GM19438 (cell line): ENCODE data around the gene CUL1.

ENCODE experiments used
- ATAC-seq: cut with Tn5 transposase; IDR thresholded peaks from one replicate; pipeline ENCODE4 v1.9.1; 2021; ENCODE audit warnings: low read depth; ENCODE audit not compliant: unreplicated experiment

Gene CUL1

DNA sequence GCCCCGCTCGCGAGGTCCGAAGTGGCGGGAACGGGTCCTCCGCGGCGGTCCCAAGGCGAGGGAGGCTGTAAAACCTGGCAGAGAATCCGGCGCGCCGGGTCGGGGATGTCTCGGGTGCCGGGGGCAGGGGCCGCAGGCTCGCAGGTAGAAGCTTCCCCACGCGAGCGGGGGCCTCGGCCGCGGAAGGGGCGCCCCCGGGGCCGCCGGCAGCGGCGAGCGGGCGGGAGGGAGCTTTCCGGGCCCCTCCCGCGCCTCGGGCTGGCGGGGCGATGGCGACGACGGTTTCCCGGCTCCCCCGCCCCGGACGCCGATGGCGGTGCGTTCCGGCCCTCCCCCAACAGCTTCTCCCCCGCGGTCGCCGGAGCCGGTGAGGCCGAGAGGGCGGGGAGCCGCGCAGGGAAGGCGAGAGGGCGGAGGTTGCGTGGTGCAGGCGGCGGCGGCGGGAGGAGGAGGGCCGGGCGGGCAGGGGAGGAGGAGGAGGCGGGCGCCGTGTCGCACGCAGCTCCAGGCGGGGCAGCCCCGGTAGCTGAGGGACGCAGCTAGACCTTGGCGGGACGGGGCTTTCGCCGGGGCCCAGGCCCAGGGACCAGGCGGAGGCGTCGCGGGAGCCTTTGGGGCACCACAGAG is at the start of gene CUL1:
CUL1 (plus strand) TSS at position 507 of the 627 bp plus-strand sequence. CDS start 31,220 bp downstream, outside the sequence.
- ATAC-seq: peak; percentile 70

GRCh38 chr7:148650232-148650858 is 48.4 kb upstream of the CUL1 start:
- no peak for ATAC-seq

GRCh38 chr7:148652773-148653172 is 45.9 kb upstream of the CUL1 start:
- no peak for ATAC-seq

DNA sequence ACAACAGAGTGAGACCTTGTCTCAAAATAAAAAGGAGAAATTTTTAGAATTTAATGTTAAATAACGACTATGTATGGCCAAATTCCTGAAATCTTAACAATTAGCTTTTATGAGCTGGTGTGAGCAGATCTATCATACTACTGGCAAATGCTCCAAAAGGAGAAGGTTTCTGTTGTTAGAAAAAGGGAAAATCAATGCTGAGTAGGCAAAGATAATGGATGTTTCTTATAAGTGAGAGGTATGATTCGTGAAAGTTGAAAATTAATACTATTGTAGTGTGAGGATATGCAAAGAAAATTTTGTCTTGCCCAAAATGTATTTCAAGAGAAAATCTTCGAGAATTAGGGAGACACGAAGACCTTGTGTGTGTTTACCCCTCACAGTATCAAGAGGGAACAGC is 40.8 kb upstream of the CUL1 start:
- ATAC-seq: no peak

DNA sequence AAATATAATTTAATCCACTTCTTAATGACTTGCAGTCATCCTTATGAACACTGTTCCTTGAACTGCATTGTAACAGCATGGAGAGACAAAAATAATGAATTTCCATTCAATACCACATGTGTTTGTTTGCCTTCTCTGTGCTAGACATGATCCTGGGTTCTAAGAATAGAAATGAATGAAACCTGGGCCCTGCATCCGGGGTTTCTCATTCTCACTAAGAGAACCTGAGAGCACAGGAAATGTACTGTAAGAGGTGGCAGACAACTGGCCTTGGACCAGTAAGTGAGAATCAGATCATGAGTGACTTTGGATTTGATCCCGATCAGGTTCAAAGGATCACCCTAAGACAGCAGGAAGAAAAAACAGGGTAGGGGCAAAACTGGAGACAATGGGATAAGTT is 37.2 kb upstream of the CUL1 start:
- no peak for ATAC-seq

DNA sequence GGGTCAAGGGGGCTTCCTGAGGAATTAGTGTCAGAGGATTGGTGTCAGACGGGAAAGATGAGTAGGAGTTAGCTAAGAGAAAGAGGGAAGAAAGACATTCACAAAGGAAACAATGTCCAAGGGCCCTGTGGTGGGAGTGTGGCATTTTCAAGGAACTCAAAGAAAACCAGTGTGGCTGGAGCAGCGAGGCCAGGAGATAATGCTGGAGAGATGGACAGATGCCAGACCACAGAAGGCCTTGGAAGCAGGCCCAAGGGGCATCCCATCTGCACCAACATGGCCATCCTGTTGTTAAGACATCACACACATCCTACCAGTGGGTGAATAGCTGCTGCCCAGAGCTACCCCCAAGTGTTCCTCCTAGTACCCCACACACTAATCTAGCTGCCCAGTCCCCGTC is 36.1 kb upstream of the CUL1 start:
- ATAC-seq: no peak

DNA sequence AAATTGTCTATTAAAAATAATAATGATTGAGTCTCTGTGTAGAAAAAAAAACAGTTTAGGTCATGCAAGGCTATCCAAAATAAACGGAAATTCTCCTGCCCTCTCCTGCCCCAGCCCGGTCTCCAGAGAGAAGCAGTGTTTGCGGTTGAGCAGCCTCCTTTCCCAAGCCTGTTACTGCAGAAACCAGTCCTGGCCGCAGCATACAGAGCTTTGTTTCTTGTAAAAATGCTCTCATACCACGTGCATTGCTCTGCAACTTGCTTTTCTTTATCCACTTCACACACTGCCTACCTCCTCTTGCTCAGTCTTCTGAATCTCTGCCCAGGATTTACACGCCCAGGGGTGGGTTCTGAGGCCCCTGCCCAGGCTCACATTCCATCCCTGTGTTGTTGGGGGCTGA is 34.4 kb upstream of the CUL1 start:
- ATAC-seq: no peak

DNA sequence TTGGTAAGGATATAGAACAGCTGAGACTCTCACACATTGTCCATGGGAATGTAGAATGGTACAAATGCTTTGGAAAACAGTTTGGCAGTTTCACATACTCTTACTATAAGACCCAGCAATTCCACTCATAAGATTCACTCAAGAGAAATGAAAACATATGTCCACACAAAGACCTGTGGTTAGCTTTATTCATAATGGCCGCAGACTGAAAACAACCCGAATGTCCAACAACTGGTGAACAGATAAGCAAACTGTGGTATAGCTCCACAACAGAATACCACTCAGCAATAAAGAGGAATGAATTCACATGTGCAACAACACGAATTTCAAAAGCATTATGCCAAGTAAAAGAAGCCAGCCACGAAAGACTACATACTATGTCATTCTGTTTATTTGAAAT is 33.5 kb upstream of the CUL1 start:
- no peak for ATAC-seq

GRCh38 chr7:148669927-148670326 is 28.8 kb upstream of the CUL1 start:
- ATAC-seq: no peak

- no peak for ATAC-seq
Observed at GRCh38 chr7:148670374-148670773, 28.3 kb upstream of the CUL1 start.

GRCh38 chr7:148670807-148671206 is 27.9 kb upstream of the CUL1 start:
- ATAC-seq: no peak

GRCh38 chr7:148672041-148672440 is 26.7 kb upstream of the CUL1 start:
- ATAC-seq: no peak

GRCh38 chr7:148674689-148675088 is 24.0 kb upstream of the CUL1 start:
- ATAC-seq: no peak

DNA sequence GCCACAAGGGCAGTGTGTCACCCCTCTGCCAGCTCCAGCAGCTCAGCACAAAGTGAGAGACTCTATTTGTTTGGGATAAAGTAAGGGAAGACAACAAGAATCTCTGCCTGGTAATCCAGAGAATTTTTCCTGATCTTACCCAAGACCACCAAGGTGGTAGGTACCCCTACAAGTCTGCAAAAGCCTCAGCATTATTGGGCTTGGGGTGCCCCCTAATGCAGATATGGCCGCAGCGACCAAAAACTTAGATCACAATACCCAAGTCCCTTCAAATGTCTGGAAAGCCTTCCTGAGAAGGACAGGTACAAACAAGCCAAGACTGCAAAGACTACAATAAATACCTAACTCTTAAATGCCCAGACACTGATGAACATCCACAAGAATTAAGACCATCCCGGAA is 22.4 kb upstream of the CUL1 start:
- no peak for ATAC-seq

DNA sequence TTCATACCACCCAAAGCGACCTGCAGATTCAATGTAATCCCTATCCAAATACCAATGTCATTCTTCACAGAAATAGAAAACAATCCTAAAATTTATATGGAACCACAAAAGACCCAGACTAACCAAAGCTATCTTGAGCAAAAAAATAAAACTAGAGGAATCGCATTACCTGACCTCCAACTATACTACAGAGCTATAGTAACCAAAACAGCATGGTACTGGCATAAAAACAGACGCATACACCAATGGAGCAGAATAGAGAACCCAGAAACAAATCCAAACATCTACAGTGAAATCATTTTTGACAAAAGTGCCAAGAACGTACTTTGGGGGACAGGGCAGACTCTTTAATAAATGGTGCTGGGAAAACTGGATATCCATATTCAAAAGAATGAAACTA is 16.9 kb upstream of the CUL1 start:
- no peak for ATAC-seq

GRCh38 chr7:148684289-148684830 is 14.3 kb upstream of the CUL1 start:
- ATAC-seq: no peak

- ATAC-seq: no peak
Observed at GRCh38 chr7:148686312-148686937, 12.3 kb upstream of the CUL1 start.

GRCh38 chr7:148687555-148687954 is 11.1 kb upstream of the CUL1 start:
- no peak for ATAC-seq

DNA sequence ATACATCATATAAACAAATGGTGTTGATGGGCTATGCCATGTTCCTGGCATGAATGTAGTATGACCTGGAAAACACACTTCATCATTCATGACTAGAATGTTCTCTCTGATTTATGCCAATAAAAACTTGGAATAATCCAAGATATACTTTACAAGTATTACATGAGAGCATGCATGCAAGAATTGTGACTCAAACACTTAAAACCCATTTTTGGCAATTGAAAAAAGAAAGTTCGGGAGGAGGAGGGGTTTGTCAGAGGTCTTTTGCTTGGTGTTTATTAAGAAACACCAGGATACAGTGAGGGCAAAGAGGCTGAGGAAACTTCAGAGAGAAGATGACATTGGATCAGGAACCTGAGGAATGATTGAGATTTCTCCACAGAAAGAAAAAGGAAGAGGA is 10.2 kb upstream of the CUL1 start:
- no peak for ATAC-seq

- no peak for ATAC-seq
Observed at GRCh38 chr7:148693651-148694050, 5.1 kb upstream of the CUL1 start.

- ATAC-seq: no peak
Observed at GRCh38 chr7:148694631-148695030, 4.1 kb upstream of the CUL1 start.

GRCh38 chr7:148695953-148696352 is 2.8 kb upstream of the CUL1 start:
- ATAC-seq: no peak
